WERI-Rb-1 (cell line): ENCODE results near the gene RFTN1.

Source experiments
- DNase-seq: peaks from one replicate; pipeline ENCODE4 v3.0.0-alpha.2; 2020
- H3K27ac ChIP-seq: fragments of 250-450 bp; sonication (Bioruptor Pico); 2 replicates; pipeline ENCODE4 v1.5.1; 2020; ENCODE audit warnings: mild to moderate bottlenecking, moderate library complexity
- H3K27me3 ChIP-seq: fragments of 250-450 bp; sonication (Bioruptor Pico); 2 replicates; pipeline ENCODE4 v1.5.1; 2021; ENCODE audit warnings: mild to moderate bottlenecking, low read depth, moderate library complexity; ENCODE audit not compliant: insufficient read depth, severe bottlenecking
- H3K36me3 ChIP-seq: fragments of 250-450 bp; sonication (Bioruptor Pico); 2 replicates; pipeline ENCODE4 v1.5.1; 2020; ENCODE audit warnings: mild to moderate bottlenecking, moderate library complexity
- H3K4me3 ChIP-seq: 2 replicates; pipeline ENCODE4 v1.5.1; 2011; ENCODE audit warnings: low read depth, mild to moderate bottlenecking, control low read depth, low read length
- H3K9me3 ChIP-seq: fragments of 250-450 bp; sonication (Bioruptor Pico); 2 replicates; pipeline ENCODE4 v1.5.1; 2021; ENCODE audit warnings: mild to moderate bottlenecking, moderate library complexity; ENCODE audit not compliant: severe bottlenecking
- CTCF ChIP-seq: IDR thresholded peaks from 2 replicates; pipeline ENCODE4 v1.5.1; 2011; ENCODE audit warnings: low read depth, mild to moderate bottlenecking, control low read depth, inconsistent platforms, low read length

Gene RFTN1

GRCh38 chr3:16392717-16393116 is 120.8 kb downstream of the RFTN1 start:
- no peak for DNase-seq
- TF ChIP-seq CTCF: no peak
- Histone ChIP-seq H3K27ac (no peak overlapping the region), H3K27me3 (no peaks in the 10 kb centered on the region), H3K36me3 (no peaks in the 10 kb centered on the region), H3K4me3 (no peak overlapping the region), H3K9me3 (no peaks in the 10 kb centered on the region)

GRCh38 chr3:16392065-16392464 is 121.4 kb downstream of the RFTN1 start:
- Histone ChIP-seq H3K27ac (no peak overlapping the region), H3K36me3 (no peaks in the 10 kb centered on the region), H3K9me3 (no peaks in the 10 kb centered on the region), H3K4me3 (no peak overlapping the region), H3K27me3 (no peaks in the 10 kb centered on the region)
- DNase-seq: no peak
- TF ChIP-seq CTCF: no peak

- Histone ChIP-seq H3K27me3 (no peaks in the 10 kb centered on the region), H3K36me3 (no peaks in the 10 kb centered on the region), H3K27ac (no peak overlapping the region), H3K4me3 (no peak overlapping the region), H3K9me3 (no peaks in the 10 kb centered on the region)
- no peak for TF ChIP-seq CTCF
- DNase-seq: no peak
Measured at GRCh38 chr3:16390581-16390980, 122.9 kb downstream of the RFTN1 start.

- no peak for TF ChIP-seq CTCF
- Histone ChIP-seq H3K9me3 (no peaks in the 10 kb centered on the region), H3K27ac (no peak overlapping the region), H3K36me3 (no peaks in the 10 kb centered on the region), H3K27me3 (no peaks in the 10 kb centered on the region), H3K4me3 (no peak overlapping the region)
- no peak for DNase-seq
Measured at GRCh38 chr3:16388850-16389441, 124.6 kb downstream of the RFTN1 start.

- no peaks in the 10 kb centered on the region for H3K27me3 ChIP-seq
- no peak overlapping the region for H3K4me3 ChIP-seq
- no peak for TF ChIP-seq CTCF
- H3K36me3 ChIP-seq: no peaks in the 10 kb centered on the region
- no peak for DNase-seq
- H3K27ac ChIP-seq: no peak overlapping the region
- H3K9me3 ChIP-seq: no peaks in the 10 kb centered on the region
Measured at GRCh38 chr3:16386561-16386960, 126.9 kb downstream of the RFTN1 start.

- no peak overlapping the region for H3K27ac ChIP-seq
- H3K27me3 ChIP-seq: no peaks in the 10 kb centered on the region
- no peaks in the 10 kb centered on the region for H3K9me3 ChIP-seq
- no peak for TF ChIP-seq CTCF
- H3K36me3 ChIP-seq: no peaks in the 10 kb centered on the region
- H3K4me3 ChIP-seq: no peak overlapping the region
- DNase-seq: no peak
Measured at GRCh38 chr3:16385151-16385550, 128.3 kb downstream of the RFTN1 start.
